Heart left ventricle (tissue), 13 donors: ENCODE results near the gene TUBB2A.

Experiments used
- POLR2A ChIP-seq, 2 donors: fragments of 450-650 bp; IDR thresholded peaks; one replicate each; pipeline ENCODE4 v1.6.1; 2017; ENCODE audit warnings: antibody characterized with exemption in 2 of 2, mild to moderate bottlenecking in 2 of 2, moderate library complexity in 2 of 2
- TF ChIP-seq, protein P1 (sequence below), 12 donors: fragments of 200-600 bp; sonication (generic) in 4 of 12; IDR thresholded peaks; one replicate each; pipeline versions ENCODE4 v1.5.0 to v1.8.0; 2018 to 2022; ENCODE audit warnings: antibody characterized with exemption in 12 of 12, mild to moderate bottlenecking in 5 of 12
- donor health status: ischemic (EF 13 %, LVEDD 7.1; RV severe dilation, severe dysfunction).
- donor health status: DM: no; HTN: yes; CAD: no.
- donor health status: DM: no; HTN: no; CAD: no.
- donor health status: ischemic (EF 25% LVEDD 6.9; RV normal size, moderate dysfunction).
- donor health status: ischemic (EF 25% LVEDD 5.7; RV mildly dilated, moderate dysfunction).
- donor health status: ischemic (EF 35%, LVEDD 5.7; RV mildly dilated, moderate dysfunction).
- donor health status: nonischemic (EF 11% LVEDD 7.7; RV severe dilation, severe dysfunction).
- donor health status: DM: yes; HTN: yes; CAD: no.
- donor health status: PGD.
- donor health status: ischemic (EF 29% LVEDD 5.4; RV normal size, mild dysfunction).
- donor health status: nonischemic (EF 23%, LVEDD 6.1; RV moderate dilation, normal function).

DNA sequence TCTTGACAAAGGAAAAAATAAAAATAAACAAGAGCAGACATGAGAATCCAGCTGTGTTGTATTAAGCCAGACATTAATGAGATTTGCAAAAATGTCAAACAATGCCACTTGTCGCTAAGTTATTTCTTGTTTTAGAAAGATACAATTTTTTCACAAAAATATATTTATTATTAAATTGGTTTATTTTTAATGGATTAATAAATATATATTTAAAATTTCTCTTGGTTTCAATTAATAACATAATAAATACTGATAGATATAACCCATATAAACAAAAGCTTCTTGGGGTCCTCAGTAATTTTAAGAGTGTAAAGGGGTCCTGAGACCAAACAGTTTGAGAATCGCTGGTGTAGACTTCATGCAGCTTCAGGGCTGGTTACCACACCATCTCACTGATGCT lies 44.0 kb upstream of the TUBB2A start:
- TF ChIP-seq, protein P1, sequence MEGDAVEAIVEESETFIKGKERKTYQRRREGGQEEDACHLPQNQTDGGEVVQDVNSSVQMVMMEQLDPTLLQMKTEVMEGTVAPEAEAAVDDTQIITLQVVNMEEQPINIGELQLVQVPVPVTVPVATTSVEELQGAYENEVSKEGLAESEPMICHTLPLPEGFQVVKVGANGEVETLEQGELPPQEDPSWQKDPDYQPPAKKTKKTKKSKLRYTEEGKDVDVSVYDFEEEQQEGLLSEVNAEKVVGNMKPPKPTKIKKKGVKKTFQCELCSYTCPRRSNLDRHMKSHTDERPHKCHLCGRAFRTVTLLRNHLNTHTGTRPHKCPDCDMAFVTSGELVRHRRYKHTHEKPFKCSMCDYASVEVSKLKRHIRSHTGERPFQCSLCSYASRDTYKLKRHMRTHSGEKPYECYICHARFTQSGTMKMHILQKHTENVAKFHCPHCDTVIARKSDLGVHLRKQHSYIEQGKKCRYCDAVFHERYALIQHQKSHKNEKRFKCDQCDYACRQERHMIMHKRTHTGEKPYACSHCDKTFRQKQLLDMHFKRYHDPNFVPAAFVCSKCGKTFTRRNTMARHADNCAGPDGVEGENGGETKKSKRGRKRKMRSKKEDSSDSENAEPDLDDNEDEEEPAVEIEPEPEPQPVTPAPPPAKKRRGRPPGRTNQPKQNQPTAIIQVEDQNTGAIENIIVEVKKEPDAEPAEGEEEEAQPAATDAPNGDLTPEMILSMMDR (IDR thresholded peaks at IDR 0.05): no peak
- TF ChIP-seq POLR2A (IDR thresholded peaks at IDR 0.05): no peak
